GM18520 (cell line): ENCODE results near the gene PLEKHO2.
"Not testable (repeated sequence)": the region's sequence is repeated elsewhere in the genome, so short reads cannot be mapped to it uniquely, and the experiment has no call there.

Experiments
- ATAC-seq: cut with Tn5 transposase; IDR thresholded peaks from one replicate; pipeline ENCODE4 v1.9.1; 2021; ENCODE audit not compliant: unreplicated experiment

PLEKHO2 gene

GRCh38 chr15:64841344-64842095 is at the start of gene PLEKHO2:
TSS of gene PLEKHO2 (plus strand) at chr15:64841915. CDS start at chr15:64842017, 102 bp downstream.
- peak; percentile 32 for ATAC-seq

GRCh38 chr15:64792282-64792681 is 49.4 kb upstream of the PLEKHO2 start:
- ATAC-seq, result no peak

GRCh38 chr15:64795299-64795698 is 46.4 kb upstream of the PLEKHO2 start:
- not testable (repeated sequence) for ATAC-seq

GRCh38 chr15:64795921-64796320 is 45.8 kb upstream of the PLEKHO2 start:
- ATAC-seq, result not testable (repeated sequence)

GRCh38 chr15:64798905-64799304 is 42.8 kb upstream of the PLEKHO2 start:
- ATAC-seq, result not testable (repeated sequence)

GRCh38 chr15:64800476-64800875 is 41.2 kb upstream of the PLEKHO2 start:
- no peak for ATAC-seq

- no peak for ATAC-seq
Measured at GRCh38 chr15:64803526-64803925, 38.2 kb upstream of the PLEKHO2 start.

- ATAC-seq, result no peak
Measured at GRCh38 chr15:64804619-64805018, 37.1 kb upstream of the PLEKHO2 start.

GRCh38 chr15:64806509-64806908 is 35.2 kb upstream of the PLEKHO2 start:
- ATAC-seq, result no peak

GRCh38 chr15:64807051-64807749 is 34.5 kb upstream of the PLEKHO2 start:
- ATAC-seq, result no peak

- ATAC-seq, result no peak
Measured at GRCh38 chr15:64807751-64808222, 33.9 kb upstream of the PLEKHO2 start.

- ATAC-seq, result no peak
Measured at GRCh38 chr15:64808785-64809453, 32.8 kb upstream of the PLEKHO2 start.

GRCh38 chr15:64809649-64810496 is 31.8 kb upstream of the PLEKHO2 start:
- no peak for ATAC-seq

- ATAC-seq, result no peak
Measured at GRCh38 chr15:64810497-64811326, 31.0 kb upstream of the PLEKHO2 start.

- ATAC-seq, result no peak
Measured at GRCh38 chr15:64813075-64813474, 28.6 kb upstream of the PLEKHO2 start.

GRCh38 chr15:64814283-64814682 is 27.4 kb upstream of the PLEKHO2 start:
- not testable (repeated sequence) for ATAC-seq

GRCh38 chr15:64814965-64815364 is 26.8 kb upstream of the PLEKHO2 start:
- not testable (repeated sequence) for ATAC-seq

GRCh38 chr15:64816452-64816851 is 25.3 kb upstream of the PLEKHO2 start:
- no peak for ATAC-seq

GRCh38 chr15:64824929-64825430 is 16.7 kb upstream of the PLEKHO2 start:
- no peak for ATAC-seq
